Eye (tissue), 1 donor: ENCODE results near the gene KIAA0040.
A peak's percentile ranks its signal among the peaks of the same experiment; 100 is the strongest.
"Not testable (repeated sequence)": the region's sequence is repeated elsewhere in the genome, so short reads cannot be mapped to it uniquely, and the experiment has no call there.

Source experiments
- DNase-seq: peaks from one replicate; pipeline ENCODE4 v3.0.0-alpha.2; 2015

Gene KIAA0040

GRCh38 chr1:175133673-175134435 lies 58.7 kb downstream of the KIAA0040 start:
- no peak for DNase-seq

- DNase-seq, result no peak
Observed at GRCh38 chr1:175132436-175132835, 60.1 kb downstream of the KIAA0040 start.

DNA sequence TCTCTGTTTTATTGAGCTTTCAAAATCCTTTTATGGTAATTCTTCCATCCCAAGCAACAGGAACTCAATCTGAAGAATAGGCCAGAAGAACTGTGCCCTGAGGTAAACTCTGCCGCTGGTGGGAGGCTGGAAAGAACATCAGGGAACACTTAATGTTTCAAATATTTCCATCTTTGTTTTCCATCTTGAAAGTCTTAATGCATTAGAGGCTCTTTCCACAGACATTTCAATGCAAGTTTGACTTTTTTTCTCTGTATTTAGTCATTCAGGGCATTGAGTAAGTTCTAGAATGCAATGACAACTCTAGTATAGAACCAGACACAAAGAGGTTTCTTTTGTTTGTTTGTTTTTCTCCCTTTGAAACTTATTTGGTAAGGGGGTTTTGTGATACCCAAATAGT lies 61.5 kb downstream of the KIAA0040 start:
- no peak for DNase-seq

GRCh38 chr1:175130649-175131045 lies 61.9 kb downstream of the KIAA0040 start:
- no peak for DNase-seq

GRCh38 chr1:175129997-175130648 lies 62.5 kb downstream of the KIAA0040 start:
- peak; percentile 76 for DNase-seq

GRCh38 chr1:175129644-175129996 lies 63.0 kb downstream of the KIAA0040 start:
- DNase-seq, result peak; percentile 23

DNA sequence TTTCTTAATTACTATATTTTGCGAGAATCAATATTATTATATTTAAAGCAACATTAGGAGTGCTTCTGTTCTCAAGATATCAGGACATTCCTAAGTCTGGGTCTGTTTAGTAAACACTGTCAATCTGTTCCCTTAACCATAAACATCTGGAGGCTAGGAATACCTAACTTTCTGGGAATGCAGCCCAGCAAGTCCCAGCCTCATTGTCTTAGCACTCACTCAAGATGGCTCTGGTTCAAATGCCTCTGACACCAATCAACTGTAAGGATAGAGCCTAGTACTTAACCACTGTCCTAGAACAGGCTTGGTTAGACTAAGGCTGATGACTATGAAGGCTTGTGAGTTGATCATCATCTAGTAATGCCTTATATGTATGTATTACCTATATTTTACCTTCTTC lies 63.4 kb downstream of the KIAA0040 start:
- peak; percentile 45 for DNase-seq

DNA sequence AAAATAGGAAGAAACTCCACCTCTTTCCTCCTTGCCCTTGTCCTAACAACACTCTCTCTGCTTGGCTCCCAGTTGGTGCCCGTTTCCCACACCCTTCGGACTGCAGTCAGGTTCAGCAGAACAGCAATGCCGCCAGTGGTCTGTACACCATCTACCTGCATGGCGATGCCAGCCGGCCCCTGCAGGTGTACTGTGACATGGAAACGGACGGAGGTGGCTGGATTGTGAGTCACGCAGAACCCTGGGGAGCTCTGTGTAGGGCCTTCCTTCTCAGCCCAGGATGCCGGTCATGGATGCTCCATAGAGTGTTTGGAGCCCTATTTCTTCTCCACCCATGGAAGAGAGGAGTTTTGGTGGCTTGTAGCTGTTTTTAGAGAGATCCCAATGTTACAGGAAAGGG lies 64.1 kb downstream of the KIAA0040 start:
- no peak for DNase-seq

DNA sequence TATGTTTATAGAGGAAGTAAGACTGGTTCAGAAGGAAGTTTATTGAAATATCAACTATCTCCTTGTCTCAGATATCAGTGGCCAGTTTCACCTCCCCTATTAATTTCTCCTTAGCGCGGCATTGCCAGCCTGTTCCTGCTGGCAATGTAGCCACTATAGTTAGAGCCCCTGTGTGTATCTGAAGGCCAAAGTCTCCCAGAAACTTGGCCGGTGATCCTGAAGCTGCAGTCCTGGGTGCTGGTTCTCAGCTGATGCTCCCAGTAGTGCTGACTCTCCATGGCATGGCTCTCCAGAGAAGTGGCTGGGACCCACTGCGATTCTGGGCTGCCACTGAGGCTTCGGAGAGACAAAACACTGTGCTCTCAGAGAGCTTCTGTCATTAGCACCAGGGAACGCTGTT lies 65.0 kb downstream of the KIAA0040 start:
- no peak for DNase-seq

GRCh38 chr1:175126347-175126746 lies 66.2 kb downstream of the KIAA0040 start:
- no peak for DNase-seq

DNA sequence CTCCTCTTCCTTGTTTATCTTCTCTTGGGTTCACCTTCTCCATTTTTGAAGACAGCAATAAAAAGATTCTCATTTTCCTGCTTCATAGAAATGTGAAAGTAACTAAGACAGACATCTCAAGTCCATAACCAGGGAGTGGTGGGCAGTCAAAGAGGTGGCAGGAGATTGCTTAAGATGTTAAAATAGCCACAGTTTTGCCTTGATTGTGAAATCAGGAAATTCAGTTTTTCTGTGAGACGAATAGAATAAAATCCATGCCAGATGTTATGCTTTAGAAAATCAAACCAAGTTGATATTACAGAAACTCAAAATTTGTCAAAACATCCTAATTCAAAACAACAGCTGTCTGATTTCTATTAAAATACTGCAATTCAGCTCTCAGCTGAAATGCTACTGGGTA lies 67.7 kb downstream of the KIAA0040 start:
- DNase-seq, result no peak

DNA sequence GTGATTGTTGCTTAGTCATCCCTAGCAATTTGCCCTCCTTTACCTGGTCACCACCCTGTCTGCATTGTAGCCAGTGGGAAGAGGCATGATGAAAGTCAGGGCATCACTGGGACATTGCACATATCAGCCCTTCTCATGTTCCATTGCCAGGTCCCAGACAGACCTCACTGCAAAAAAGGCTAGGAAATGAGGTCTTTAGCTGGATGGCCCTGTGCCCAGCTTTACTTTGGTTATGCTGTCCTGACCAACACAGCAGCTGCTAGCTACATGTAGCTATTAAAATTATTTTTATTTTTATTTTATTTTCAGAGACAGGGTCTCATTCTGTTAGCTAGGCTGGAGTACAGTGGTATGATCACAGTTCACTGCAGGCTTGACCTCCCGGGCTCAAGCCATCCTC lies 72.1 kb downstream of the KIAA0040 start:
- no peak for DNase-seq

- DNase-seq, result no peak
Observed at GRCh38 chr1:175118375-175119367, 73.9 kb downstream of the KIAA0040 start.

- no peak for DNase-seq
Observed at GRCh38 chr1:175116903-175117302, 75.7 kb downstream of the KIAA0040 start.

- DNase-seq, result no peak
Observed at GRCh38 chr1:175116210-175116798, 76.3 kb downstream of the KIAA0040 start.

GRCh38 chr1:175114996-175115395 lies 77.6 kb downstream of the KIAA0040 start:
- DNase-seq, result no peak

- not testable (repeated sequence) for DNase-seq
Observed at GRCh38 chr1:175108331-175108820, 84.2 kb downstream of the KIAA0040 start.
